T47D (cell line): ENCODE results near the gene BCAS3.
A peak's percentile ranks its signal among the peaks of the same experiment; 100 is the strongest.

Experiments used
- DNase-seq, 2 experiments: peaks; one replicate each; pipeline versions ENCODE4 v3.0.0 to v3.0.0-alpha.2; 2011 to 2012; ENCODE audit warnings: low read depth in 1 of 2, low spot score in 1 of 2
- JUND ChIP-seq: IDR thresholded peaks from 2 replicates; pipeline ENCODE4 v1.6.1; 2012; ENCODE audit warnings: low read depth
- in situ Hi-C: cut with HindIII; loops from 2 replicates; pipeline ENCODE4 v1.10.0; 2016; ENCODE audit warnings: low sequenced_read_pairs, low pct_unique_long_range_greater_than_20kb

BCAS3 gene

GRCh38 chr17:60740584-60740983, 62.9 kb downstream of the BCAS3 start:
- in situ Hi-C loops, result no loop called here
- DNase-seq, result no peak
- TF ChIP-seq JUND, result no peak

GRCh38 chr17:60741031-60741430, 63.4 kb downstream of the BCAS3 start:
- TF ChIP-seq JUND, result no peak

DNA sequence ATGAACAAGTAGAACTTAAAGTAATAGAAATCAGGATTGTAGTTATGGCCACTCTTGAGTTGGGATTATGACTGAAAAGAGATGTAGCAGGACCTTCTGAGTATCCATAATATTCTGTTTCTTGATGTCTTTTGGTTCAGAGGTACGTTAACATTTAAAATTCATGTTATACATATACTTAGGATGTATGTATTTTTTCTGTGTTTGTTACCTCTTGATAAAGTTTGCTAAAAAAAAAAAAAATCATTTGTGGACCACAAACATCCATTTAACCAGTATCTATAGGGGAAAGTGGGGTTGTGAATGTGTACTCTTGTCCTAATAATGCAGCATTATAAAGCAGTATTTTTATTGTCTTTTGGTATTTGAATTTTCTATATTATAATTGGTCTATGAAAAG, 65.6 kb downstream of the BCAS3 start:
- TF ChIP-seq JUND, result no peak
- DNase-seq, result no peak
- in situ Hi-C loops, result no loop called here

More at GRCh38 chr17:60741031-60741430, 63.4 kb downstream of the BCAS3 start:
- in situ Hi-C loops, result no loop called here
- no peak for DNase-seq

- no peak for TF ChIP-seq JUND
- DNase-seq, result peak in 1 of 2 experiments; percentile 83
- in situ Hi-C loops, result no loop called here
Observed at GRCh38 chr17:60743799-60744198, 66.1 kb downstream of the BCAS3 start.

- DNase-seq, result no peak
- in situ Hi-C loops, result no loop called here
- TF ChIP-seq JUND, result no peak
Observed at GRCh38 chr17:60744355-60744966, 66.8 kb downstream of the BCAS3 start.

- no peak for TF ChIP-seq JUND
- DNase-seq, result peak in 1 of 2 experiments; percentile 17
- in situ Hi-C loops, result no loop called here
Observed at GRCh38 chr17:60745544-60745943, 67.9 kb downstream of the BCAS3 start.

DNA sequence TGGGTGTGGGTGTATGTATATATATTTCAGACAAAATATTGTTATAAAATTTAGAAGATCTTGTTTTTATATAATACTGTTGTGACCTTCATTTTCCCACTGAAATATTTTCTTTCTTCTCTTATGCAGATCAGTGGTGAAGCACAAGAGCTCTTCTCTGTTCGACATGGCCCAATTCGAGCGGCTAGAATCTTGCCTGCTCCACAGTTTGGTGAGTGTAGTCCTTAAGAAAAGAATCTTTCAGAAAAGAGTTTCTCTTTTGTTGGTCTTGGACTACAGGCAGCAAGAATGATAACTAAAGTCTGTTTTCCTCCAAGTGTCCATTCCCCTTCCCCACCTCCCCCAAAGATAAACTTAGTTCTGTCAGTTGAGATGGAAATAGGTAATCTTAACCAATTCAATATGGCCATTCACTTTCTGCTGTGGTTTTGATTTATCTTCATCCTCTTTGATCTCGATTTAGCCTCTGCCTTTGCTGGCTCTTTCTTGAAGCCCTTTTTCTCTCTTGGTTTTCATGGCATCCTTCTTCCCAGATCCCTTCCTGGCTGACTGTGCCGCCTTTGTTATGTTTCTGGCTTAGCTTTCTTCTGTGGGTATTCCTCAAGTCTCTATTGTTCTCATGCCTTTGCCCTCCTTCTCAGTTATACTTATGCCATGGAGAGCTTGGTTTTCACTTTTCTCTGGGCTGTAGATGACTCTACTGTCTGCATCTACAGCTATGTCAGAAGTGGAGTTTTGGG, 69.6 kb downstream of the BCAS3 start:
- in situ Hi-C loops, result no loop called here
- no peak for TF ChIP-seq JUND
- no peak for DNase-seq

GRCh38 chr17:60748204-60748603, 70.6 kb downstream of the BCAS3 start:
- TF ChIP-seq JUND, result no peak
- in situ Hi-C loops, result no loop called here
- no peak for DNase-seq

DNA sequence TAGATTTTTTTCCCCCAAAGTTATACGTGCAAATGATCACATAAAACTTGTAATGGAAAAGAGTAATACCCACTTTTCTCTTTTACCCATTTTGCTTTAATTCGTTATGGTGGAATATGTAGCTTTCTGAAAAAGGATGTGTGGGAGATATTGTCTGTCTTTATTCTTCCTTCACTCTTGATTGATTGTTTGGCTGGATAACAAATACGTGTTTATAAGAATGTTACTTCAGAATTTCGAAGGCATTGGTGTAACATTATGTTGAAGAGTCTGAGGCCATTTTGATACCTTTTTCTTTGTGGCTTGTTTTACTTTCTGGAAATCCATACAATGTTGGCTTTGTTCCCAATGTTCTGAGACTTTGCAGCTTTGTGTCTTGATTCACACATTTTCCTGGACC, 71.4 kb downstream of the BCAS3 start:
- DNase-seq, result no peak
- TF ChIP-seq JUND, result no peak
- in situ Hi-C loops, result no loop called here

GRCh38 chr17:60749708-60750107, 72.1 kb downstream of the BCAS3 start:
- no peak for TF ChIP-seq JUND
- no peak for DNase-seq
- in situ Hi-C loops, result no loop called here

DNA sequence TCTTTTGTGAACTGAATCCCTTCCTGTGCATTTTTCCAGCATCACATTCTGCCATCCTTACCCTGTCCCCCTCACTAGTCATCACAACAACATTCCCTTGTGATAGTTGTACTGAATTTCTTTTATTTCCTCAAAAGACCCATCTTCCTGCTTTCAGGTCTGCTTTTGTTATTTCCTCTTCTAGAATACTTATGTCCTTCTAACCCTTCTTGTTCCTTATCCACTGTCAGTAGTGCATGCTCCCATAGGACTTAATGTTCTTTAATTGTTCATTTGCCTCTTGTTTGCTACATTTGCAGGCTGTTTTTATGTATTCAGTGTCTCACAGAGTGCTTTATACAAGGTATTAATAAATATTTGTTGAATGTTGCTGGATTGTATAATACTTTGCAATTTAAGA, 73.0 kb downstream of the BCAS3 start:
- in situ Hi-C loops, result no loop called here
- DNase-seq, result no peak
- TF ChIP-seq JUND, result no peak

GRCh38 chr17:60751884-60752283, 74.2 kb downstream of the BCAS3 start:
- in situ Hi-C loops, result no loop called here
- TF ChIP-seq JUND, result no peak
- no peak for DNase-seq

DNA sequence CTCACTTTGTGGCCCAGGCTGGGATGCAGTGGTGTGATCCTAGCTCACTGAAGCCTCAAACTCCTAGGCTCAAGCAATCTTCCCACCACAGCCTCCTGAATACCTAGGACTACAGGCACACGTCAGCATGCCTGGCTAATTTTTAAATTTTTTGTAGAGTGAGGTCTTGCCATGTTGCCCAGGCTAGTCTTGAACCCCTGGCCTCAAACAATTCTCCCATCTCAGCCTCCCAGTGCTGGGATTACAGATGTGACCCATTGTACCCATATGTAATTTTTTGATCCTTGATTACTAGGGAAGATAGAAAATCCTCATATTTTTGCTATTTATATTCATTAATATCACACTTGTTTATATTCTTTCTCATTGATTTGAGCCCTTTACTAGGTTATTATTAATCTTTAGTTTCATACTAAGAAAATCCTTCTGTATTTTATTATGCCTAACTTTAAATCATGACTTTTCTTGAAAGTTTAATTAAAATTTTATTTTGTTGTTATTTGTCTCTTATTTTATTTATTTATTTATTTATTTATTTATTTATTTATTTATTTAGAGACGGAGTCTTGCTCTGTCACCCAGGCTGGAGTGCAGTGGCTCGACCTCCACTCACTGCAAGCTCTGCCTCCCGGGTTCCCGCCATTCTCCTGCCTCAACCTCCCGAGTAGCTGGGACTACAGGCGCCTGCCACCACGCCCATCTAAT, 75.4 kb downstream of the BCAS3 start:
- in situ Hi-C loops, result no loop called here
- DNase-seq, result no peak
- no peak for TF ChIP-seq JUND
